ENCODE measurements around the gene GDF10. TPM values are rescaled to one million over a fixed set of nuclear protein-coding genes. Genes with fewer than 3 reads are reported as not detected.

Gene GDF10
- total and polyA plus RNA-seq, 12 donors, result 0.10 to 1.6 (median 0.42) TPM

DNA sequence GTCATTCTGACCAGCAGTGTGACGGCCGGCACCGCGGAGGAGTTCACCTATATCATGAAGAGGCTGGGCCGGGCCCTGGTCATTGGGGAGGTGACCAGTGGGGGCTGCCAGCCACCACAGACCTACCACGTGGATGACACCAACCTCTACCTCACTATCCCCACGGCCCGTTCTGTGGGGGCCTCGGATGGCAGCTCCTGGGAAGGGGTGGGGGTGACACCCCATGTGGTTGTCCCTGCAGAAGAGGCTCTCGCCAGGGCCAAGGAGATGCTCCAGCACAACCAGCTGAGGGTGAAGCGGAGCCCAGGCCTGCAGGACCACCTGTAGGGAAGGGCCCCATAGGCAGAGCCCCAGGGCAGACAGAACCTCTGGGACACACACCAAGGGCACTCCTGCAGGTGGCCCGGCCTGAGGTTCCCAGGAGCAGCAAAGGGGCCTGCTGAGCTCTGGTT is 57.2 kb downstream of the GDF10 start:
- Histone ChIP-seq H3K27ac (no peak overlapping the region), H3K4me3 (no peak overlapping the region), H3K27me3 (no peaks in the 10 kb centered on the region), H3K36me3 (no peaks in the 10 kb centered on the region), H3K9me3 (no peaks in the 10 kb centered on the region), H3K4me1 (peaks cover 0 to 10% (median 3%) of the 10 kb centered on the region in 9 donors)
- TF ChIP-seq CTCF (IDR thresholded peaks at IDR 0.05), result no peak
- intact Hi-C loops (cut with DNase I), result no loop called here
- DNase-seq (no peak), ATAC-seq (no peak)
- WGBS, 2 donors, result 93 to 94% methylated on average over 12 of the region's 12 CpGs

GRCh38 chr10:47357911-47358310 is 57.9 kb downstream of the GDF10 start:
- H3K36me3 ChIP-seq, result no peaks in the 10 kb centered on the region
- no peak for TF ChIP-seq CTCF (IDR thresholded peaks at IDR 0.05)
- intact Hi-C loops (cut with DNase I), result no loop called here
- DNase-seq, result no peak
- no peaks in the 10 kb centered on the region for H3K9me3 ChIP-seq
- H3K27ac ChIP-seq, result no peak overlapping the region
- ATAC-seq, result no peak
- 92 to 97% methylated on average over 3 of the region's 3 CpGs for WGBS, 2 donors
- no peaks in the 10 kb centered on the region for H3K27me3 ChIP-seq
- H3K4me3 ChIP-seq, result no peak overlapping the region
- peaks cover 0 to 10% (median 3%) of the 10 kb centered on the region in 9 donors for H3K4me1 ChIP-seq

GRCh38 chr10:47358457-47358856 is 58.5 kb downstream of the GDF10 start:
- DNase-seq, result no peak

DNA sequence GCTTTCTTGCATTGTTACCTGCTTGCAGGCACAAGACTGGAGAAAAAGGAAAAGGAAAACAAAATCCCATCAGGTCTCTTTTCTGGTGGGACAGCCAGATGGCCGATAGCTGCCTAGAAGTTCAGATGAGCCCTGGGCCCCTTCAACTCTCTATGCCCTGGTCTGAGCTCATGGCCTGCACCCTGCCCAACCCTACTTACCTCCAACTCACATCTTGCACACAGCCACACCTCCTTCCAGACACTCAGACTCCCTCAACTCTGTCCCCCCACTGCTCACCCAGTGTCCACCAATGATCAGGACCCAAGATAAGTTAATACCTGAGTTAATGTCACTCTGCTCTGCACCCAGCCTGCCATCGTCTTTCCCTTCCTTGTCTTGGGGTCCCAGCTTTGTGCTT is 59.1 kb downstream of the GDF10 start:
- H3K4me3 ChIP-seq, result no peak overlapping the region
- DNase-seq (no peak), ATAC-seq (peak in 1 of 8 donors; percentile 7)
- intact Hi-C loops (cut with DNase I), result no loop called here
- TF ChIP-seq CTCF (IDR thresholded peaks at IDR 0.05), result no peak
- no peaks in the 10 kb centered on the region for H3K9me3 ChIP-seq
- H3K27ac ChIP-seq, result no peak overlapping the region
- peaks cover 0 to 10% (median 3%) of the 10 kb centered on the region in 9 donors for H3K4me1 ChIP-seq
- H3K27me3 ChIP-seq, result no peaks in the 10 kb centered on the region
- H3K36me3 ChIP-seq, result no peaks in the 10 kb centered on the region
- WGBS, 2 donors, result 91 to 92% methylated on average over 2 of the region's 2 CpGs

More at GRCh38 chr10:47358457-47358856, 58.5 kb downstream of the GDF10 start:
- Histone ChIP-seq H3K4me3 (no peak overlapping the region), H3K9me3 (no peaks in the 10 kb centered on the region), H3K27ac (no peak overlapping the region), H3K36me3 (no peaks in the 10 kb centered on the region), H3K4me1 (peaks cover 0 to 10% (median 3%) of the 10 kb centered on the region in 9 donors), H3K27me3 (no peaks in the 10 kb centered on the region)
- TF ChIP-seq CTCF (IDR thresholded peaks at IDR 0.05), result no peak
- ATAC-seq, result no peak
- intact Hi-C loops (cut with DNase I), result no loop called here
- 85 to 92% methylated on average over 3 of the region's 3 CpGs for WGBS, 2 donors
